Stimulated activated CD4-positive, alpha-beta T cell treated with anti-CD3 and anti-CD28 coated beads, Interleukin-4, amount 100 ng/mL, for 1 hour (primary cell): ENCODE measurements around the gene NCBP3.
"Not testable (repeated sequence)": the region's sequence is repeated elsewhere in the genome, so short reads cannot be mapped to it uniquely, and the experiment has no call there.

ENCODE experiments used
- DNase-seq: peaks from one replicate; pipeline ENCODE4 v3.0.0-alpha.2; 2020

Gene NCBP3

DNA sequence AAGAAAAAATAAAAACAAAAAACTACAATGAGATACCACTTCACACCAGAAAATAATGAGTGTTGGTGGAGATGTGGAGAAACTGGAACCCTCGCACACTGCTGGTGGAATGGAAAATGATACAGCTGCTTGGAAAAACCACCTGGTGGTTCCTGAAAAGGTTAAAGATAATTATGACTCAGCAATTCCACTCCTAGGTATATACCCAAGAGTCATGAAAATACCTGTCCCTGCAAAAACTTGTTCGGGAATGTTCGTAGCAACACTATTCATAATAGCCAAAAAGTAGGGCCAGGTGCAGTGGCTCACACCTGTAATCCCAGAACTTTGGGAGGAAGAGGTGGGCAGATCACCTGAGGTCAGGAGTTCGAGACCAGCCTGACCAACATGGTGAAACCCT lies 36.9 kb downstream of the NCBP3 start:
- DNase-seq = no peak

DNA sequence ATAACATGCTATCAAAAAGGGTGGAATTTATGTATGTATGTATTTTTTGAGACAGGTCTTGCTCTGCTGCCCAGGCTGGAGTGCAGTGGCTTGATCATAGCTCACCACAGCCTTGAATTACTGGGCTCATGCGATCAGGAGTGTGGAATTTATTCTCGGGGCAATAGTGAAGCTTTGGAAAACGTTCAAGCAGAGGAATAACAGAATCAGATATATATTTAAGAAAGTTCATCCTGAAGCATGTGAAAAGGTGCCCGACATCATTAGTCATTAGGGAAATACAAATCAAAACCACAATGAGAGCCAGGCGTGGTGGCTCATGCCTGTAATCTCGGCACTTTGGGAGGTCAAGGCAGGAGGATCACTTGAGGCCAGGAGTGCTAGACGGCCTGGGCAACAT lies 37.3 kb downstream of the NCBP3 start:
- DNase-seq = no peak

DNA sequence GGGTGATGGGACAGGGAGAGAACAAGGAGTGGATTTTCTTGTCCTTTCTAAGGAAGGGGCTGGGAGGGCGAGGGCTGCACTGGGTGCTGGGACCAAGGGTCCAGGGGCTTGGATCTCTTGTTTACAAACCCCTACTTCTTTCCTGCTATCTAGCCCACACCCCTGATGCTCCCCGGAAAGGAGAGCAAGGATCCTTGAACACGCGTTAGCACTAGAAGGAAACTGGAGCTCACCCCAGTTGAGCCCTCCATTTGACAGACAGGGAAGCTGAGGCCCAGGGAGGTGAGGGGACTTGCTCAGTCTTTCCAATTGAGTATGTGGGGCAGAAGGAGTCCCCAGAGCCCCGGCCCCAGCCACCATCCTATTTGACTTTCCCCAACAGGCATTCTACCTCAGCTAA lies 40.5 kb downstream of the NCBP3 start:
- no peak for DNase-seq

DNA sequence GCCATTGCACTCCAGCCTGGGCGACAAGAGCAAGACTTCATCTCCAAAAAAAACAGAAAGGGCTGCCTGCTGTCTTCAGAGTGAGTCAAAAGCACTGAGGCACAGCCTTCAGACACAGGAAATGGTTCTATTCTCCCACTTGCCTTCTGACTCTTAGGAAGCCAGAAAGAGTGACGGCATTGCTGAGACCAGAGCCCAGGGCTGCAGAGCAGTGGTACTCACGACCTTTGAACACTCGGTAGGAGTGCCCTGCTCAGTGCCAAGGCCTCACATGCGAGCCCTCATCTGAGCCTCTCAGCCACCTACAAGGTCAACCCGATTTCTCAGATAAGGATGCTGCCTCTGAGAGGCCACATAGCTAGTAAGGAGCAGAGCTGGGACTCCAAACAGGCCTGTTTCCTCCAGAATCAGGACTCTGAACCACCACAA lies 41.5 kb downstream of the NCBP3 start:
- no peak for DNase-seq

DNA sequence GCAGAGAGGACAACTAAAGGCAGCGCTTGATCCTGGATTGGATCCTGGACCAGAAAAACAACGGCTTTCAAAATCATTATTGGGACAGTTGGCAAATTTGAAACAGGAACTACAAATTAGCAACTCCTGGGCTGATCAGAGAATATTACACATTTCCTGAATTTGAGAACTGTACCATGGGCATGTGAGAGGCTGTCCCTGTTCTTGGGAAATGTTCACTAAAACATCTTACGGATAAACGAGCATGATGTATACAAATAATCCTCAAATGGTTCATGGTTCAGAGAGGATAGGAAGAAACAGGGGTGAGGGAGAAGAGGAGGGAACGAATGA lies 42.8 kb downstream of the NCBP3 start:
- DNase-seq = no peak

DNA sequence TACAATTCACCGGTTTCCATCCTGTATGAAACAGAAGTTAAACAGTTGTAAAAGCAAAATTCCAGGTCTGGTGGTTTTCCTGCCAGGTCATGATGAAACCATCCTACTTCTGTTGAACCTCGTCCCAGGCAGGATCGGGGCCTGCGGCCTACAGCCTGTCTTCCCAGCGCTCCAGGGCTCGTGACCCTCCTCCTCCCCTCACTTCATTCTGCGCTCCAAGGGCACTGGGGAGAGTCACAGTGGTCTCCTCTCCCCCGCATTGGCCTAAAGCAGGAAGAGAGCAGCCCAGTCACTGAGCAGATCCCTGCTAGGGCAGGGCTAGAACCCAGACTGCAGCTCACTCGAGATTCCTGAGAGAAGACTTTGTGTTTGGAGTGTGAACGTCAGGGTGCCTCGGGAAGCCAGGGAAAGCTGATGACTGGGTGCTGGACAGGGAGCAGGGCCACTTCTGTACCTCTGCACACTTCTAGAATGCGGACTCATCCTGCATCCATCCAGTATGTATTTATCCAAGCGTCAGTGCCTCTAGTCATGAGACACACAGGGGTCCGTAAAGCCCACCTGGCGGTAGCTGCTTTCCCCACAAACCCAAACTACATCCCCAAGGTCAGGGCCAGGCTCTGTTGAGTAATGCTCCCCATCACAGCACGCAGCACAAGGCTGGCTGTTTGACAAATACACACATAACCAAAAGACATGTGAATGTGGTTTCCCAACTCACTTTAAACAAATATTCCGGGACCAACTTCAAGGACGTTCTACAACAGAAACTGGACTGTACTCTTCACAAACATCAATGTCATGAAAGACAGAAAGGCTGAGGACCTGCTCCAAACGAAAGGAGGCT lies 43.4 kb downstream of the NCBP3 start:
- no peak for DNase-seq

DNA sequence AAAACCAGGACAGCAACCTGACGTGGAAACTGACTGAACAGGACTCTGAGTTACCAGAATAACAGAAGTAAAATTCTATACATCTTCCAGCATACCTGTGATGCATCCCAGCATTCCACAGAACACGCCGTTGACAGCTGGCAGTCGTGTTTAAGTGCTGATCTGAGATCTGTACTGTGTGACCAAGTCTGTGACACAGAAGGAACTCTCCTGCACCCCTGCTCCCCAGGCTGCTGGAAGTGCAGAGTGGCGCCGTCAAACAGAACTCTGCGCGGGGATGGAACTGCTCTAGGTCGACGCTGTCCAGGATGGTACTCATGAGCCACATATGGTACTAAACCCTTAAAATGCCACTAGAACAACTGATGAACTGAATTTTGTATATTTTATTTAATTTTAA lies 44.3 kb downstream of the NCBP3 start:
- DNase-seq = no peak

DNA sequence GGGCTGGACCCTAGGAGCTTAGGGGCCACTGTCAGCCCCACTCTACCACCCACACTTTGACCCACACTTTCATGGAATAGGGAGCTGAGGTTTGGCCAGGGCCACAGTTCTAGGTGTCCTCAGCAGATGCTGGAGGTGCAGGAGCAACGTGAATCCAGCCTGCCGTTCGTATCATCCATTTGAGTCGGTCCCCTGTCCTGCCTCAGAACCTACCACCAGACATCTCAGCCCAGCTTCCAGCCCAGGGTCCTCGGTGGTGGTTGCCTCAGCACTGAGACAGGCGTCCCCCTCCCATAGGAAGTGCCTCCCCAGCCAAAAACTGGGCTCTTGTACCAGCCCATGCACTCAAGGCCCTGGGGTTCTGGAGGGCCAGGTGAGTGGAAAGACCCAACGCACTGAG lies 44.7 kb downstream of the NCBP3 start:
- DNase-seq = no peak

DNA sequence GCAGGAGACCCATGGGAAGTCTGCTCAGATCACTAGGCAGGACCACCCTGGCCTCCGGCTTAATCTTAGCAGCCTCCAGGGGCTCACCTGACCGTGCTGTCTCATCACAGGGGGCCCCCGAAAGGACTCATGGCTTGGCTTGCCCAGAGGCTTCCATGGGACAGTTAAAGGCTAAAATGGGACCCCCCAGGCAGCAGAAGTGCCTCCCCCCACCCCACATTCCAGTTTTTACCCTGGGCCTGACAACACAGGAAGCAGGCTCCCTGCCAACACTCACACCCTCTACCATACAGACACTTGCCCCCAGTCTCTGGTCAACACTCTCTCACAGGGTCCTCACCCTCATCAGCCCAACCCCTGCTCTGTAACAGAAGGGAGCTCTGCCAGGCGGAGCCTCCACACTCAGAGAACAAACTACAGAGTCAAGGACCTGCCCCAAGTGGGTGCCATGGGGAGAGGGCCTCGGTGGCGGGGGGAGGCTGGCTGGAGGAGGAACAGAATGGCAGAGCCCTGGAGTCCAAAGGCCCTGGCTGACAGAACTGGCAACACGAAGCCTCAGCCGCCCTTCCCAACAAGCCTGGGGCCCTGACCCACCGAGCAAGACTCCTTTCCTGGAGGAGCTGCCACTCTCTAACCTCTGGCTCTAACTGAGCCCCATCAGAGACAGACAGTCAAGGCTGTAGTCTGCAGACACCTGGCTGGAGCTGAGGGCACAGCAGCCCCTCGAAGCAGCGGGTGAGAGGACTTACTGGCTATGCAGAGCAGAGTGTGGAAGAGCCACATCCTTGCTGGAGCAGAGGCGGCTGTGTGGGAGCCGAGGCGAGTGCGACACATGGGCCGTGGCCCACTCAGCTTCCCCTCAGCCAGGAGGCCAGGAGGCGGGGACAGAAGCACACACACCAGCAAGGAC lies 45.4 kb downstream of the NCBP3 start, which contains the start of gene ITGAE:
Gene ITGAE, minus strand, starts transcription at position 827 of the 910 bp plus-strand sequence. Its CDS starts 44 bp downstream, at position 783.
- DNase-seq = no peak

DNA sequence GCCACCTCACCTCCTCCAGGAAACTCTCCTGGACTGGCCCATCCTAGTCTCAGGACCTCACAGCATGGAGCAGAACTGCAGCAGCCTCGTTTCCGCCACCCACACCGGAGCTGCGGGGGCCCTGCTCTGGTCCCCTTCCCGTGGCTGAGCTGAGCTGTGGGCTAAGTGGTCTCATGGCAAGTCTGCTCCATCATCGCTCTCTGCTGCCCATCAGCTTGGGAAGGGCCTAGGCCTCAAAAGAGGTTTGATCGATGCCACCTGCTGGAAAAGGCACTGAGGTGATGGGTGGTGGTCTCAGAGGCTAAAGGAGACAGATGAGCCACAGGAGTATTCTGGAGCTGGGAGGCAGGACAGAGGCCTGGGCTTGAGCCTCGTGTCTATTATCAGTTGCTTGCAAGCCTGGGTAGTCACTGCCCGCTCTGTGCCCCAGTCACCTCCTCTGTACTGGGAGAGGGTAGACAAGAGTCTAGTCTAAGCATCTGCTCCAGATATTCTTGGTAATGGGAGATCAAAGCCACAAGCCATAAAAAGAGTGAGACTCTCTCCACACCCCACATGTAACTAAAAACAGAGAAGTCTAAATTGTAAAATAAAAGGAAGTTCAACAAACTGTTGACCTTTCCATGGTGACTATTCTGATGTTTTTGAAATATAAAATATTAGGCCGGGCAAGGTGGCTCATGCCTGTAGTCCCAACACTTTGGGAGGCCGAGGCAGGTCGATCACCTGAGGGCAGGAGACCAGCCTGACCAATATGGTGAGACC lies 46.7 kb downstream of the NCBP3 start:
- DNase-seq = no peak

DNA sequence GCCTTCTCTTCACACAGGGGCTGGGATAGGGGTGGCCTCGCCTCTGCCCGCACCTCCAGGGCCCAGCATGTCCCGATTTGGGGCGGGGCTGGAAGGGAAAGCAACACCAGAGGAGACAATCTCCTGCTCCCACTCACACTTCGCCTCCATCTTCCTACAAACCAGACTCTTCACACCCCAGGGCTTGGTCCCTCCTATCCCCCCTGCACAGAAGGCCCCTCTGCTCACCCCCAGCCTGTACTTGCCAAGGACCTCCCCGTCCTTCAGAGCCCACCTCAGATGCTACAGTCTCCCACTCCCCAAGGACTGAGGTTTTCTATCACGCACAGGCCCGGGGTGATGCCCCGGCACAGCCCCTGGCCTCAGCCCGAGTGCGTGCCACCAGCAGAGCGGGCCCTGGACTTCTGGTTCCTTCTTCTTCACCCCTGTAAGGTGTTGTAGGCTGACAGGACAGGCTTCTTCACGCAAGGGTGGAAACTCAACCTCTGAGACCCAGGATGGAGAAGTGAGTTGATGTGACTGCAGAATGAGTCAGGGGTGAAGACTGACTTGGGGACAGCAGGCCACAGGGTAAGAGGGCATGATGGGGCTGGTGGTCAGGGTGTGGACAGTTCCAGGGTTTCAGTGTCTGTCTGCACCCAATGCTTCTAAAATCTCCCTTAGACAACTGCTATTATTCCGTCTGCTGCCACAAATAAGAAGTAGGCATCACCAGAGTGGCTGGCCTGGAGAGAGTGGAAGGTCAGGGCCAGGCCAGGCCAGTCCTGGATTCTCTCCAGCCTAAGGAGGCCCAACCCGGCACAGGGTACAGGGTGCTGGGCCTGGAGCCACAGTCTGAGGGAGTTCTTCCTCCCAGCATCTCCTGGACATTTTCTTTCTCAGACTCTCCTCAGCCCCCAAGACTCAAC lies 47.5 kb downstream of the NCBP3 start:
- no peak for DNase-seq

DNA sequence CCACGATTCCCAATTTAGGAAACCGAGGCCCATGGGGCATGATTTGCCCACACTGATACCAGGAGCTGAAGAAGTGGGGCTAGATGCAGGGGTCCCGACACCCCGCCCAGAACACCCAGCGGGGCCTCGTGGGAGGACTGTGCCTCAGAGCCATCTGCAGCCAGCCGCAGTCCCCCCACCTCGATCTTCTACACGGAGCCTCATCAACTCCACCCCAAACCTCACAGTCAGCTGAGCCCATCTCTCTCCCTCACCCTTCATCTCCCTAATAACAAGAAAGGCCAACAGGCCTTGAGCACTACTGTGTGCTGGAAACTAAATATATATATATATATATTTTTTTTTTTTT lies 49.2 kb downstream of the NCBP3 start:
- DNase-seq = no peak

DNA sequence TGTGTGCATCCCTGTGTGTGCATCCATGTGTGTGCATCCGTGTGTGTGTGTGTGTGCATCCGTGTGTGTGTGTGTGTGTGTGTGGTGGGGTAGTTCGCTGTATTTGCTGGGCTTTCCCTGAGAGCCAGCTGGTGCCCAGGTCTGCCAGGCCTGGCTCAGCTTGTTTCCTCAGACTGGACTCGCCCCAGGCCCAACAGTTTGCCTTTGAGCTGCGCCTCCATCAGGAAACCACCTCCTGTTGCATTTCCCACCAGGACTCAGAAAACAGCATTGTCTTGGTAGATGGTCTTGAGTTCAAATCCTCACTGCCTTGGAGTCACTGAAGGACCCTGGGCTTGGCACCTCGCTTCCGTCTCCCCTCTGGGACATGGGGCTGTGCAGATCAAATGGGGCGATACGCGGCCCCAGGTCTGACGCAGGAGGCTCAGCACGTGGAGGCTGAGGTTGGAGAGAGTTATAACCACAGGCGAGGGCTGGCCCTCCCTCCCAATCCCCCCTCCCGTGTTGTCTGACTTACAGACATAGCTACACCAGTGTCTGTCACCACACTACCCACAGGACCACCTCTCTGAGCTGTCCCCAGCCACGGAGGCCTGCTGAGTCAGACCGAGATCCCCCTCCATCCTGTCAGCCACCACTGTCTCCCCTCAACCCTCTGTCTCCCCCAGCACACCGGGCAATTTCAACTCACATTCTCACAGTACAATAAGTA lies 49.8 kb downstream of the NCBP3 start:
- peak; percentile 36 for DNase-seq

DNA sequence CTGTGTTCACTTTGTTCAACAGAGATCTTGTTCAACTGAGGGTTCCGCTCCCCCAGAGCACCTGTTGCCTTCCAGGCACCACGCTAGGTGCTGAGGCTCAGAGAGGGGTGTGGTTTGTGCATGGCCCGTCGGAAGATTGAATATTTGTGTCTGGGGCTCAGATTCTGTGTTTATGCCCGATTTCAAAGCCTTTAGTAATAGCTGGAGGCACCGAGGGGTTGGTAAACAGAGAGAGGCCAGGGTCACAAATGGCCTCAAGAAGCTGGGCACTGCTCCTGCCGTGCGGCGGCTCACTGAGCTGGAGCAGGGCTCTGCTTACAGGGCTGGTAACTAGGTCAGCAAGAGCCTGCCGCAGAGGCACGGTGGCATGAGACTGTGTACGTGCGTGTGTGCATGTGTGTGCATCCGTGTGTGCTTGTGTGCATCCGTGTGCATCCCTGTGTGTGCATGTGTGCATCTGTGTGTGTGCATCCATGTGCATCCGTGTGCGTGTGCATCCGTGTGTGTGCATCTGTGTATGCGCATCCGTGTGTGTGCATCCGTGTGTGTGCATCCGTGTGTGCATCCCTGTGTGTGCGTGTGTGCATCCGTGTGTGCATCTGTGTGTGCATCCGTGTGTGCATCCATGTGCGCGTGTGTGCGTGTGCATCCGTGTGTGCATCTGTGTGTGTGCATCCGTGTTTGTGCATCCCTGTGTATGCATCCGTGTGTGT lies 50.5 kb downstream of the NCBP3 start:
- DNase-seq = no peak

DNA sequence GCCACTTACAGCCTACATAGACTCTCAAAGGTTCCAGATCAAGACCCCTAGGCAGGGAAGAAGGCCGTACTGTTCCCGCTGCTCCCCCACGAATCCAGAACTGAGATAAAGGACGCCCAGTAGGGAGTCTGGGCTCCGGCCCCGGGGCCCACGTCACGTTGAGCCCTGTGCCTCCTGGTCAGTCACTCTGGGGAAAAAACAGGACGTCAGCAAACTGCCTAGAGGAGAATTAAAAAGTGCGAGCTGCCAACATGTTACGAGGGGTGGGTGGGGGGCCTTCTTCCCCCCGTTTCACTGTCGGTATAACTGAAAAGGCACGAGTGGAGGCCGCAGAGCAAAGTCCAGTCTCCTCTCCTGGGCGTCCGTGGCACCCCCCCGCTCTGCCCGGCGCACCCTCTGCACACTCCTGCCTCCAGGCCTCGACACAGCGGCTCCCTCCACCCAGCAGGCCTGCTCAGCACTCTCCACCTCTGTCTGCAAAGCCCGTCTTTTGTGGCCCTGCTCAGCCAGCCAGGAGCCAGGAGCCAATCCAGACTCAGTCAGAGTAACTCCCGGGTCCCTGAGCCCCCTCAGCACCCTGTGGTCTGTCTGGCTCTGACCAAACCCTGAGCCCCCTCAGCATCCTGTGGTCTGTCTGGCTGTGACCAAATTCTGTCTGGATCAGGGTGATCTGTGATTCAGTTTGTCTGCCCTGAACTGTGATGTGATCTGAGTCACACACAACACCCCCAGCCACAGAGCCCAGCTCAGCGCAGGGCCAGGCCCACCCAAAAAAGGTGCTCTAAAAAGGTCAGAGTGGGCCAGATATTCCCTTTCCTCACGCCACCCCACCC lies 51.3 kb downstream of the NCBP3 start:
- no peak for DNase-seq

DNA sequence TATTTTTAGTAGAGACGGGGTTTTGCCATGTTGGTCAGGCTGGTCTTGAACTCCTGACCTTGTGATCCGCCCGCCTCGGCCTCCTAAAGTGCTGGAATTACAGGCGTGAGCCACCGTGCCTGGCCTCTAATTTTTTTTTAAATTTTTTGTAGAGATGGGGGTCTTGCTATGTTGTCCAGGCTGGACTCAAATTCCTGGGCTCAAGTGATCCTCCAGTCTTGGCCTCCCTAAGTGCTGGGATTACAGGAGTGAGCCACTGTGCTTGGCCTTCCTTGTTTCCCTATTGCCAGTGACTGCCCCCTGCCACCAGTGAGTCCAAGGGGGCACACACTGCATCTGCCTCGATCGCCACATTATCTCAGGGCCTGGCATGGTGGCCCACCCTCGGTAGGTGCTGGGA lies 51.9 kb downstream of the NCBP3 start:
- not testable (repeated sequence) for DNase-seq

DNA sequence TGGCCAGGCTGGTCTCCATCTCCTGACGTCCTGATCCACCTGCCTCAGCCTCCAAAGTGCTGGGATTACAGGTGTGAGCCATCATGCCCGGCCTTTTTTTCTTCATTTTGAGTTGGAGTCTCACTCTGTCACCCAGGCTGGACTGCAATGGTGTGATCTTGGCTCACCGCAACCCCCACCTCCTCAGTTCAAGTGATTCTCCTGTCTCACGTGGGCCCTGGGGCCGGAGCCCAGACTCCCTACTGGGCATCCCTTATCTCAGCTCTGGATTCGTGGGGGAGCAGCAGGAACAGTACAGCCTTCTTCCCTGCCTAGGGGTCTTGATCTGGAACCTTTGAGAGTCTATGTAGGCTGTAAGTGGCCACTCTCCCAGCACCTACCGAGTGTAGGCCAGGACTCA lies 52.8 kb downstream of the NCBP3 start:
- DNase-seq = not testable (repeated sequence)

DNA sequence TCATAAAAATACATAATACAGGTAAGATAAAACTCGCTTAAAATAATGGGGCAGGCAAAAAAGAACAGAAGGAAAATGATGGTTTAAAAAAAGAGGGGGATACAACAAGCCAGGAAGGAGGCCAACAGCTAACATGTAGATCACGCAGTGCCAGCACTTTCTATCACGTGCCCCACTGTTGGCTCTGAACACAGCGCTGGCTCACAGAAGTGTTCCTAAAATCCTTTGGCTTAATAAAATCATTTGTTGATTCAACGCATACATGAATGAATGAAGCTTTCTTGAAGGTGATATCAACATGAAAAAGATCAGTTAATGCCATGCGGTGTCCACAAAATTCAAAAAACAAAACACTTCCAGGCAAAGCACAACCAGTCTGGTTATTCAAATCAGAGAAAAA lies 53.6 kb downstream of the NCBP3 start:
- DNase-seq = no peak

DNA sequence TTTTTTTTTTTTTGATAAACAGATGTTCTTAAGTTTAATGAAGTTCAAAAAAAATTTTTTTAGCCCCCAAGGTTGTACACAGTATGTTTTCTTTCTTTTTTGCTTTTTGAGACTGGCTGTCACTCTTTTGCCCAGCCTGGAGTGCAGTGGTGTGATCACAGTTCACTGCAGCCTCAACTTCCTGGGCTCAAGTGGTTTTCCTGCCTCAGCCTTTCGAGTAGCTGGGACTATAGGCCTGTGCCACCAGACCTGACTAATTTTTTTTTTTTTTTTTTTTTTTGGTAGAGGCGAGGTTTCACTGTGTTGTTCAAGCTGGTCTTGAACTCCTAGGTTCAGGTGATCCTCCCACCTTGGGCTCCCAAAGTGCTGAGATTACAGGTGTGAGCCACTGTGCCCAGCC lies 57.8 kb downstream of the NCBP3 start:
- no peak for DNase-seq

DNA sequence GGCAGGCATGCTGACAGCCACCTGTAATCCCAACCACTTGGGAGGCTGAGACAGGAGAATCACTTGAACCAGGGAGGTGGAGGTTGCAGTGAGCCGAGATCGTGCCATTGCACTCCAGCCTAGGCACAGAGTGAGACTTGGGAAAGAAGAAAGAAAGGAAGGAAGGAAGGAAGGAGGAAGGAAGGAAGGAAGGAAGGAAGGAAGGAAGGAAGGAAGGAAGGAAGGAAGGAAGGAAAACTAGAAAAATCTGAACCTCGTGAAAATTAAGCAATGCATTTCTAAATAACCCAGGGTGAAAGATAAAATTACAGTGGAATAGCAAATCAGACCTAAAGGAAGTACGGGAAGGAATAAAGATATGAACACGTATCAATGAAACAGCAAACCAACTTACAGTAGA lies 60.7 kb downstream of the NCBP3 start:
- not testable (repeated sequence) for DNase-seq
